Right lobe of liver (tissue), 6 donors: ENCODE results near the gene UBLCP1. TPM values are rescaled to one million over a fixed set of nuclear protein-coding genes. Genes with fewer than 3 reads are reported as not detected.

Experiments used
- ATAC-seq, 4 donors: fragments of 200-7000 bp; cut with Tn5 transposase; one replicate each; pipeline ENCODE4 v1.9.1; 2020; ENCODE audit warnings: mild to moderate bottlenecking in 4 of 4, moderate library complexity in 4 of 4
- DNase-seq, 3 donors: peaks; one replicate each; pipeline ENCODE4 v3.0.0-alpha.2; 2020
- H3K27ac ChIP-seq, 3 donors: fragments of 200-600 bp; one replicate each; pipeline ENCODE4 v1.8.0; 2022
- H3K27me3 ChIP-seq, 2 donors: fragments of 200-600 bp; one replicate each; pipeline ENCODE4 v1.8.0; 2022
- H3K36me3 ChIP-seq, 4 donors: fragments of 200-600 bp; sonication (generic) in 1 of 4; one replicate each; pipeline versions ENCODE4 v1.5.1 to v1.8.0; 2017 to 2022; ENCODE audit warnings: control low read depth in 1 of 4
- H3K4me1 ChIP-seq, 4 donors: fragments of 200-600 bp; sonication (generic) in 1 of 4; one replicate each; pipeline versions ENCODE4 v1.5.1 to v1.8.0; 2017 to 2022; ENCODE audit warnings: control low read depth in 1 of 4
- H3K4me3 ChIP-seq, 3 donors: fragments of 200-600 bp; one replicate each; pipeline ENCODE4 v1.8.0; 2022
- H3K9me3 ChIP-seq, 4 donors: fragments of 200-600 bp; sonication (generic) in 1 of 4; one replicate each; pipeline versions ENCODE4 v1.5.1 to v1.8.0; 2017 to 2022; ENCODE audit warnings: control low read depth in 1 of 4
- POLR2A ChIP-seq: fragments of 450-650 bp; IDR thresholded peaks from one replicate; pipeline ENCODE4 v1.6.1; 2017; ENCODE audit warnings: antibody characterized with exemption, mild to moderate bottlenecking
- WGBS: methylation state at CpG from one replicate; pipeline ENCODE4 v1.1.6; 2018; ENCODE audit warnings: low coverage, low lambda C conversion rate; ENCODE audit not compliant: insufficient coverage; ENCODE audit errors: missing lambda C conversion rate; 5-methylcytosine and 5-hydroxymethylcytosine counted together
- intact Hi-C, 2 donors: fragments of 100-400 bp; cut with DNase I; formaldehyde crosslinking; loops; one replicate each; pipeline versions ENCODE4 v1.11.2 to v1.14.1; 2022
- total RNA-seq, 6 experiments: library from RNA; depleted of rRNA in 2 of 6; stranded (reverse); fragments of >200 nt in 2 of 6; fragmentation: NEBNext Ultra II Directional in 3 of 6; extraction: Animal tissue kit (Norgen Biotek cat#: 25700) in 3 of 6; gene quantifications; one replicate each; pipeline versions ENCODE4 v1.1.0 to v1.2.4, GENCODE V29; 2016 to 2023
- TF ChIP-seq, protein P1 (sequence below), 4 donors: fragments of 200-600 bp in 3 of 4; fragments of 450-650 bp in 1 of 4; IDR thresholded peaks; one replicate each; pipeline versions ENCODE4 v1.5.1 to v1.8.0; 2016 to 2022; ENCODE audit warnings: antibody characterized with exemption in 4 of 4, mild to moderate bottlenecking in 2 of 4
- donor health status: DM: no; HTN: yes; CAD: no.
- donor health status: DM: no; HTN: no; CAD: no.
- donor health status: DM: no; HTN: no; CAD: no.
- donor health status: DM: no; HTN: yes; CAD: no.
- donor health status: DM: no; HTN: yes; CAD: no.

The UBLCP1 gene
- total RNA-seq, 6 experiments from 2014 or later = 5.5 to 13.8 (median 8.1) TPM

DNA sequence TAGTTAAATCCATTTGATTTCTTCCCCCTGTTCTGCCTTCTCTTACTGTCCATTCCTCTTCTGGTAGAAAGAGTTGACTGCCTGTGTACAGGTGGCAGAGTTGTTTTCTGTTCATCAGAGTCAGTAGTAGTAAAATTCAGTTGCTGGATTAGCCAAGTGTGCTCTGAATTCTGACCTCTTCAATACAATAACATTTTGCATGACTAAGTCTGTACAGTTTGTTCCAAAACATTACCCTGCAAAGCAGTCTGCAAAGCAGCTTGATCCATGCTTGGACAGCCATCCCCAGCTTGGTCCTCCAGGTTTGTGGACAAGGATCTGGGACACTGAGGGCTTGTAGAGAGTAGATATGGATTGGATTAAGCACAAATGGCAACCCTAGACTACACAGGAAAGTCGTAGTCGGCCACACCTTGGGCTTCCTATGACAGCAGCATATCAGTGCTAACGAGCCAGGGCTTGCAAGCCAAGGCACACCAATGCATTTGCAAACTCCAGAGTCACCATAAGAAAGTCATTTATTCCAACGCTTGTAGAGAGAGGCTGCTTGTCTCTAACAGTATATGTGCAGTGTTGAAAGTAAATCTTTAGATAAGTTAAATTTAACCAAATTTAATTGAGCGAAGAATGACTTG lies 42.0 kb downstream of the UBLCP1 start:
- intact Hi-C loops = no loop called here
- no peaks in the 10 kb centered on the region for H3K9me3 ChIP-seq
- no peak for TF ChIP-seq POLR2A
- TF ChIP-seq, protein P1, sequence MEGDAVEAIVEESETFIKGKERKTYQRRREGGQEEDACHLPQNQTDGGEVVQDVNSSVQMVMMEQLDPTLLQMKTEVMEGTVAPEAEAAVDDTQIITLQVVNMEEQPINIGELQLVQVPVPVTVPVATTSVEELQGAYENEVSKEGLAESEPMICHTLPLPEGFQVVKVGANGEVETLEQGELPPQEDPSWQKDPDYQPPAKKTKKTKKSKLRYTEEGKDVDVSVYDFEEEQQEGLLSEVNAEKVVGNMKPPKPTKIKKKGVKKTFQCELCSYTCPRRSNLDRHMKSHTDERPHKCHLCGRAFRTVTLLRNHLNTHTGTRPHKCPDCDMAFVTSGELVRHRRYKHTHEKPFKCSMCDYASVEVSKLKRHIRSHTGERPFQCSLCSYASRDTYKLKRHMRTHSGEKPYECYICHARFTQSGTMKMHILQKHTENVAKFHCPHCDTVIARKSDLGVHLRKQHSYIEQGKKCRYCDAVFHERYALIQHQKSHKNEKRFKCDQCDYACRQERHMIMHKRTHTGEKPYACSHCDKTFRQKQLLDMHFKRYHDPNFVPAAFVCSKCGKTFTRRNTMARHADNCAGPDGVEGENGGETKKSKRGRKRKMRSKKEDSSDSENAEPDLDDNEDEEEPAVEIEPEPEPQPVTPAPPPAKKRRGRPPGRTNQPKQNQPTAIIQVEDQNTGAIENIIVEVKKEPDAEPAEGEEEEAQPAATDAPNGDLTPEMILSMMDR (IDR thresholded peaks at IDR 0.05) = no peak
- no peak for ATAC-seq
- H3K36me3 ChIP-seq = no peaks in the 10 kb centered on the region
- WGBS = 80% methylated on average over 3 of the region's 5 CpGs
- no peaks in the 10 kb centered on the region for H3K27me3 ChIP-seq
- no peak for DNase-seq
- no peak overlapping the region for H3K27ac ChIP-seq
- no peaks in the 10 kb centered on the region for H3K4me1 ChIP-seq
- H3K4me3 ChIP-seq = no peak overlapping the region

- Histone ChIP-seq H3K27me3 (peaks cover 0 to 6% of the 10 kb centered on the region in 2 donors), H3K36me3 (no peaks in the 10 kb centered on the region), H3K4me1 (peaks cover 0 to 6% (median 0%) of the 10 kb centered on the region in 4 donors), H3K4me3 (no peak overlapping the region), H3K27ac (no peak overlapping the region), H3K9me3 (no peaks in the 10 kb centered on the region)
- ATAC-seq = no peak
- no peak for DNase-seq
- intact Hi-C loops = no loop called here
- no peak for TF ChIP-seq POLR2A
- TF ChIP-seq, protein P1 (IDR thresholded peaks at IDR 0.05) = no peak
- WGBS = 72% methylated on average over 8 of the region's 8 CpGs
Measured at GRCh38 chr5:159309689-159310433, 46.8 kb downstream of the UBLCP1 start.

DNA sequence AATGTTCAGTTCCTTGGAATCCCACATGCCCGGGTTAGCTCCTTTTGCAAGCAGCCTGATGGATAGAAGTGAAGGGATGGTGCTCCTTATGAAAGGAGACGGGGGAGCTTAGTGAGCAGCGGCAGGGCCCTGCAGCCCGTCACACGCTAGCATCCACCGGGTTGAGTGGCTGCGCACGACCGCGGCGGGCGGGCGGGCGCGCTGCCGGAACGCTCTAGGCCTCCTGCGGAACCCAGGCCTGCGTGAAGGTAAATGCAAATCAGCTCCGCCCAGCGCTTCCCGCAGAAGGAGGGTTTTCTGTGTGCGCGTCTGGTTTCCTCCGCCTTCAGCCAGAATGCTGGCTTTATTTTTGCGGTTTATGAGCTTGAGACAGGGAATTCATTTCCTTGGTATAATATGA lies 47.4 kb downstream of the UBLCP1 start:
- no peak overlapping the region for H3K4me3 ChIP-seq
- TF ChIP-seq, protein P1 (IDR thresholded peaks at IDR 0.05) = no peak
- TF ChIP-seq POLR2A = no peak
- H3K4me1 ChIP-seq = peaks cover 0 to 6% (median 0%) of the 10 kb centered on the region in 4 donors
- 14% methylated on average over 14 of the region's 26 CpGs for WGBS
- ATAC-seq = no peak
- H3K27ac ChIP-seq = no peak overlapping the region
- no peaks in the 10 kb centered on the region for H3K36me3 ChIP-seq
- no peak for DNase-seq
- H3K27me3 ChIP-seq = peaks cover 0 to 6% of the 10 kb centered on the region in 2 donors
- H3K9me3 ChIP-seq = no peaks in the 10 kb centered on the region
- intact Hi-C loops = no loop called here

DNA sequence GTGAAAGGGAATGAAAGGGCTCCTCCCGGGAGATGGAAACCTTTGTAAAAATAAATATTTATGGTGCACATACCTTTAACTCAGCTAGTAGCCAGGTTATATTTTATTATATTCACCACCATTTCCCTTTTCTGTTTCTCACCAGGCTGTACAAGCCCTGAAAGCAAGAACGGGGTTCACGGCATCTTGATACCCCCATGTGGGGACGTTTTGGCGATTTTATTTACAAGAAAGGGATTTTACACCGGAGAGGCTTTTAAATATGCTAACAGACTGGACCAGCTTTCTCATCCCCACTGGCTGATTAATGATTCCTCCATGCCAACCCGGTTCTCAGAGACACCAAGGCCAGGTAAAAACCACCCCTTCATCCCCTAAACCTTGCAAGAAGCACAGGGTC lies 48.0 kb downstream of the UBLCP1 start:
- Histone ChIP-seq H3K36me3 (no peaks in the 10 kb centered on the region), H3K27me3 (peaks cover 0 to 6% of the 10 kb centered on the region in 2 donors), H3K4me3 (no peak overlapping the region), H3K4me1 (peaks cover 0 to 6% (median 0%) of the 10 kb centered on the region in 4 donors), H3K27ac (no peak overlapping the region), H3K9me3 (no peaks in the 10 kb centered on the region)
- DNase-seq (no peak), ATAC-seq (no peak)
- 27% methylated on average over 7 of the region's 7 CpGs for WGBS
- TF ChIP-seq, protein P1 (IDR thresholded peaks at IDR 0.05) = no peak
- TF ChIP-seq POLR2A = no peak
- intact Hi-C loops = no loop called here
